Activated B cell treated with CpG ODN at 0.5 μM for 24 hours (primary cell): Measurements from ENCODE around the gene KCNJ10. TPM values are rescaled to one million over a fixed set of nuclear protein-coding genes. Genes with fewer than 3 reads are reported as not detected.

Source experiments
- ATAC-seq: fragments of 200-7000 bp; cut with Tn5 transposase; one replicate; pipeline ENCODE4 v1.10.0; 2021; ENCODE audit warnings: low read depth, mild to moderate bottlenecking, moderate library complexity
- CTCF ChIA-PET: fragments of 350-600 bp; sonication (Branson Sonifier 250); formaldehyde crosslinking; loops from one replicate; lab custom pipeline; 2021; ENCODE audit warnings: antibody characterized with exemption; lab: Charles Lee
- POLR2A ChIA-PET: fragments of 350-600 bp; sonication (Branson Sonifier 250); formaldehyde crosslinking; loops from one replicate; lab custom pipeline; 2021; ENCODE audit warnings: antibody characterized with exemption; lab: Charles Lee
- DNase-seq: peaks from one replicate; pipeline ENCODE4 v3.0.0; 2022
- H3K27ac Mint-ChIP-seq: one replicate; pipeline ENCODE4 v1.8.0; 2020; ENCODE audit warnings: mixed read lengths
- H3K27me3 Mint-ChIP-seq: one replicate; pipeline ENCODE4 v1.8.0; 2021; ENCODE audit warnings: mixed read lengths
- H3K36me3 Mint-ChIP-seq: one replicate; pipeline ENCODE4 v1.8.0; 2021; ENCODE audit warnings: low read depth, mixed read lengths
- H3K4me1 Mint-ChIP-seq: one replicate; pipeline ENCODE4 v1.8.0; 2021; ENCODE audit warnings: mixed read lengths
- H3K4me3 Mint-ChIP-seq: one replicate; pipeline ENCODE4 v1.8.0; 2020; ENCODE audit warnings: mild to moderate bottlenecking, mixed read lengths
- H3K9me3 Mint-ChIP-seq: one replicate; pipeline ENCODE4 v1.8.0; 2020; ENCODE audit warnings: mixed read lengths
- CTCF ChIP-seq: fragments of 200-600 bp; IDR thresholded peaks from one replicate; pipeline ENCODE4 v1.8.0; 2022; ENCODE audit warnings: antibody characterized with exemption, mild to moderate bottlenecking
- intact Hi-C: fragments of 100-400 bp; cut with micrococcal nuclease; formaldehyde crosslinking; loops from one replicate; pipeline ENCODE4 v1.15.1; 2024
- total RNA-seq: library from RNA; stranded (reverse); gene quantifications from 2 replicates; pipeline ENCODE4 v1.2.3, GENCODE V29; 2022

KCNJ10 gene
- total RNA-seq, 1 donor from 2014 or later = not detected

GRCh38 chr1:159974350-159974965 lies 95.5 kb downstream of the KCNJ10 start:
- H3K36me3 Mint-ChIP-seq = no peaks in the 10 kb centered on the region
- intact Hi-C loops = no loop called here
- ChIA-PET POLR2A (no interaction called here), CTCF (no interaction called here)
- peaks cover 20% of the 10 kb centered on the region for H3K27me3 Mint-ChIP-seq
- no peak for TF ChIP-seq CTCF
- ATAC-seq = no peak
- H3K27ac Mint-ChIP-seq = no peak overlapping the region
- H3K4me1 Mint-ChIP-seq = no peaks in the 10 kb centered on the region
- DNase-seq = no peak
- no peak overlapping the region for H3K4me3 Mint-ChIP-seq
- no peaks in the 10 kb centered on the region for H3K9me3 Mint-ChIP-seq

- no peaks in the 10 kb centered on the region for H3K9me3 Mint-ChIP-seq
- ATAC-seq (no peak), DNase-seq (no peak)
- no peak overlapping the region for H3K27ac Mint-ChIP-seq
- no peaks in the 10 kb centered on the region for H3K4me1 Mint-ChIP-seq
- H3K4me3 Mint-ChIP-seq = no peak overlapping the region
- ChIA-PET POLR2A (no interaction called here), CTCF (no interaction called here)
- peaks cover 21% of the 10 kb centered on the region for H3K27me3 Mint-ChIP-seq
- intact Hi-C loops = no loop called here
- H3K36me3 Mint-ChIP-seq = no peaks in the 10 kb centered on the region
- no peak for TF ChIP-seq CTCF
These were observed 96.5 kb downstream of the KCNJ10 start for GRCh38 chr1:159973350-159973940.

- DNase-seq (no peak), ATAC-seq (no peak)
- CTCF ChIA-PET = interaction anchor here (1.2 kb wide), 2 partner anchors 35 to 173 kb away, joined by 3 read pairs; no protein-coding TSS in a partner anchor
- POLR2A ChIA-PET = no interaction called here
- no peak for TF ChIP-seq CTCF
- Mint-ChIP-seq H3K36me3 (no peaks in the 10 kb centered on the region), H3K9me3 (no peaks in the 10 kb centered on the region), H3K27ac (no peak overlapping the region), H3K27me3 (peaks cover 24% of the 10 kb centered on the region), H3K4me1 (no peaks in the 10 kb centered on the region), H3K4me3 (no peak overlapping the region)
- intact Hi-C loops = no loop called here
These were observed 97.3 kb downstream of the KCNJ10 start for GRCh38 chr1:159972443-159973205.

DNA sequence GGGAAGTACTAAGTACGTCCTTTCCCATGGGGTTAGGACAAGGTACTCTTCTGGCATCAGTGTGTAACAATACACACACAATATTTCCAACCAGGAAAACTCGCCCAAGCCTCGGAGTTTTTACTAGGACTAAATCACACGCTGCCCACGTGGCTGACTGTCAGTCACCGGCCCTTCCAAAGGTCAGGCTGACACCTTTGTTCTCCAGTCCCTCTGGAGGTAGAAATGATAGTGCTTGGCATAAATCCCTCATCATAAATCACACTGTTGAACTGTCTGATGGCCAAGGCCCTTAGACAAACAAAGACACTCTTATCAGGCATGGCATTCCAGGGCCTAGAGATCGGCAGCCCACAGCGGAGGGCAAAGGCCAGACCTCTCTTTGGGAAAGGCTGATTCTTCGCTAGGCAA lies 99.0 kb downstream of the KCNJ10 start:
- intact Hi-C loops = no loop called here
- Mint-ChIP-seq H3K27me3 (peaks cover 20% of the 10 kb centered on the region), H3K4me1 (no peaks in the 10 kb centered on the region), H3K36me3 (no peaks in the 10 kb centered on the region), H3K9me3 (no peaks in the 10 kb centered on the region), H3K27ac (no peak overlapping the region), H3K4me3 (no peak overlapping the region)
- TF ChIP-seq CTCF = no peak
- POLR2A ChIA-PET = no interaction called here
- no peak for ATAC-seq
- CTCF ChIA-PET = no interaction called here
- DNase-seq = no peak

- no peak for TF ChIP-seq CTCF
- H3K36me3 Mint-ChIP-seq = no peaks in the 10 kb centered on the region
- ATAC-seq = no peak
These were observed 101.1 kb downstream of the KCNJ10 start for GRCh38 chr1:159968901-159969300.

More at GRCh38 chr1:159968901-159969300, 101.1 kb downstream of the KCNJ10 start:
- intact Hi-C loops = no loop called here
- no peak overlapping the region for H3K27ac Mint-ChIP-seq
- no peak for DNase-seq
- no peaks in the 10 kb centered on the region for H3K9me3 Mint-ChIP-seq
- no peak overlapping the region for H3K4me3 Mint-ChIP-seq
- peaks cover 20% of the 10 kb centered on the region for H3K27me3 Mint-ChIP-seq
- ChIA-PET CTCF (no interaction called here), POLR2A (no interaction called here)
- no peaks in the 10 kb centered on the region for H3K4me1 Mint-ChIP-seq
